K562 (cell line): ENCODE measurements around the gene PDRG1. TPM values are rescaled to one million over a fixed set of nuclear protein-coding genes. Genes with fewer than 3 reads are reported as not detected.

ENCODE experiments used
- CBX8 ChIP-seq: fragments of 200-600 bp; sonication (generic); IDR thresholded peaks from 2 replicates; pipeline ENCODE4 v1.6.1; 2012; ENCODE audit warnings: borderline replicate concordance, mixed run types, low read depth, mild to moderate bottlenecking, moderate library complexity, mixed read lengths, low read length, control low read depth, inconsistent platforms; ENCODE audit not compliant: poor library complexity, severe bottlenecking; ENCODE audit errors: extremely low read depth
- E2F5 ChIP-seq: sonication (generic); formaldehyde crosslinking; IDR thresholded peaks from 2 replicates; pipeline ENCODE4 v1.8.0; 2022; ENCODE audit warnings: mild to moderate bottlenecking, missing genetic modification reagents
- ETV5 ChIP-seq: sonication (generic); formaldehyde crosslinking; IDR thresholded peaks from 2 replicates; pipeline ENCODE4 v1.4.0; 2020; ENCODE audit warnings: low read depth, mild to moderate bottlenecking, missing genetic modification reagents
- FOXJ2 ChIP-seq: fragments of 200-800 bp; sonication (Bioruptor generic); IDR thresholded peaks from 2 replicates; pipeline ENCODE4 v1.6.1; 2016; ENCODE audit warnings: missing genetic modification characterization, missing compliant biosample characterization
- FOXK1 ChIP-seq: sonication (generic); formaldehyde crosslinking; IDR thresholded peaks from 2 replicates; pipeline ENCODE4 v1.8.0; 2022; ENCODE audit warnings: missing genetic modification reagents, mild to moderate bottlenecking, borderline replicate concordance
- HDAC8 ChIP-seq: fragments of 450-650 bp; IDR thresholded peaks from 2 replicates; pipeline ENCODE4 v1.6.1; 2016; ENCODE audit warnings: mild to moderate bottlenecking, missing genetic modification characterization, moderate library complexity, missing compliant biosample characterization
- MCM5 ChIP-seq: fragments of 450-650 bp; IDR thresholded peaks from 2 replicates; pipeline ENCODE4 v1.6.1; 2016; ENCODE audit warnings: low read depth
- MYNN ChIP-seq, 2 experiments: sonication (generic); formaldehyde crosslinking in 1 of 2; IDR thresholded peaks; 2 replicates each; pipeline versions ENCODE4 v1.5.0 to v1.6.1; 2016 to 2020; ENCODE audit warnings: antibody characterized with exemption in 1 of 2, missing genetic modification reagents in 1 of 2
- PHF21A ChIP-seq: fragments of 450-650 bp; IDR thresholded peaks from 2 replicates; pipeline ENCODE4 v1.6.1; 2017; ENCODE audit warnings: low read depth, borderline replicate concordance
- SIN3A ChIP-seq, 2 experiments: fragments of 150-350 bp in 1 of 2; IDR thresholded peaks; 2 replicates each; pipeline ENCODE4 v1.6.1; 2011 to 2016; ENCODE audit warnings: borderline replicate concordance in 2 of 2, low read depth in 2 of 2, low read length in 2 of 2, mild to moderate bottlenecking in 2 of 2, moderate library complexity in 2 of 2; ENCODE audit not compliant: control insufficient read depth in 1 of 2
- TARDBP ChIP-seq: fragments of 450-650 bp; IDR thresholded peaks from 2 replicates; pipeline ENCODE4 v1.6.1; 2016
- ZNF12 ChIP-seq: sonication (generic); formaldehyde crosslinking; IDR thresholded peaks from 2 replicates; pipeline ENCODE4 v1.4.0; 2020; ENCODE audit warnings: mild to moderate bottlenecking, missing genetic modification reagents
- ZNF41 ChIP-seq: fragments of 250-450 bp; sonication (Bioruptor Pico); conservative IDR thresholded peaks from 2 replicates; pipeline ENCODE4 v1.4.0; 2020; ENCODE audit warnings: mild to moderate bottlenecking
- ZNF644 ChIP-seq: fragments of 200-800 bp; sonication (Bioruptor generic); IDR thresholded peaks from 2 replicates; pipeline ENCODE4 v1.6.1; 2016; ENCODE audit warnings: low read depth, missing genetic modification characterization, missing compliant biosample characterization
- polyA plus RNA-seq, 8 experiments: library from polyadenylated mRNA; depleted of rRNA in 4 of 8; stranded (reverse) in 5 of 8; unstranded in 3 of 8; fragments of >200 nt; fragmentation: Nextera tagmentation in 2 of 8; fragmentation: Illumina TruSeq in 1 of 8; extraction: Ambion mirVana in 2 of 8; extraction: Trizol in 1 of 8; gene quantifications; 2 replicates each; pipeline versions ENCODE4 v1.2.1 to v1.2.3, GENCODE V29; 2011 to 2014; ENCODE audit warnings: inconsistent platforms in 1 of 8, missing spikeins in 1 of 8
- total RNA-seq, 7 experiments: library from RNA; depleted of rRNA in 6 of 7; stranded (reverse); fragments of >200 nt in 6 of 7; fragmentation: Illumina TruSeq in 2 of 7; extraction: Trizol in 2 of 7; gene quantifications; 2 replicates each; pipeline versions ENCODE4 v1.2.1 to v1.2.3, GENCODE V29; 2011 to 2021; ENCODE audit warnings: low replicate concordance in 1 of 7
- TF ChIP-seq, protein P1 (sequence below), 2 experiments: fragments of 150-350 bp in 1 of 2; IDR thresholded peaks; 2 replicates each; pipeline ENCODE4 v1.6.1; 2012 to 2016; ENCODE audit warnings: low read depth in 2 of 2, low read length in 2 of 2, mild to moderate bottlenecking in 1 of 2, moderate library complexity in 1 of 2
- TF ChIP-seq, protein P2 (sequence below), 2 experiments: fragments of 450-650 bp; conservative IDR thresholded peaks; 2 replicates each; pipeline ENCODE4 v1.6.1; 2017; ENCODE audit warnings: mild to moderate bottlenecking in 2 of 2, moderate library complexity in 2 of 2
- TF ChIP-seq, protein P3 (sequence below): fragments of 250-450 bp; sonication (Bioruptor Pico); IDR thresholded peaks from 2 replicates; pipeline ENCODE4 v1.8.0; 2022; ENCODE audit warnings: moderate library complexity, mild to moderate bottlenecking, inconsistent platforms
- TF ChIP-seq, protein P4 (sequence below): sonication (generic); formaldehyde crosslinking; IDR thresholded peaks from 2 replicates; pipeline ENCODE4 v1.8.0; 2022; ENCODE audit warnings: mild to moderate bottlenecking, low read depth, missing genetic modification reagents

Gene PDRG1
- total and polyA plus RNA-seq, 9 of the 15 experiments (the other 6 are each of a cell fraction or from before 2014, with no cell fraction given), result 12.6 to 58.6 (median 26.1) TPM

- TF ChIP-seq, protein P1, sequence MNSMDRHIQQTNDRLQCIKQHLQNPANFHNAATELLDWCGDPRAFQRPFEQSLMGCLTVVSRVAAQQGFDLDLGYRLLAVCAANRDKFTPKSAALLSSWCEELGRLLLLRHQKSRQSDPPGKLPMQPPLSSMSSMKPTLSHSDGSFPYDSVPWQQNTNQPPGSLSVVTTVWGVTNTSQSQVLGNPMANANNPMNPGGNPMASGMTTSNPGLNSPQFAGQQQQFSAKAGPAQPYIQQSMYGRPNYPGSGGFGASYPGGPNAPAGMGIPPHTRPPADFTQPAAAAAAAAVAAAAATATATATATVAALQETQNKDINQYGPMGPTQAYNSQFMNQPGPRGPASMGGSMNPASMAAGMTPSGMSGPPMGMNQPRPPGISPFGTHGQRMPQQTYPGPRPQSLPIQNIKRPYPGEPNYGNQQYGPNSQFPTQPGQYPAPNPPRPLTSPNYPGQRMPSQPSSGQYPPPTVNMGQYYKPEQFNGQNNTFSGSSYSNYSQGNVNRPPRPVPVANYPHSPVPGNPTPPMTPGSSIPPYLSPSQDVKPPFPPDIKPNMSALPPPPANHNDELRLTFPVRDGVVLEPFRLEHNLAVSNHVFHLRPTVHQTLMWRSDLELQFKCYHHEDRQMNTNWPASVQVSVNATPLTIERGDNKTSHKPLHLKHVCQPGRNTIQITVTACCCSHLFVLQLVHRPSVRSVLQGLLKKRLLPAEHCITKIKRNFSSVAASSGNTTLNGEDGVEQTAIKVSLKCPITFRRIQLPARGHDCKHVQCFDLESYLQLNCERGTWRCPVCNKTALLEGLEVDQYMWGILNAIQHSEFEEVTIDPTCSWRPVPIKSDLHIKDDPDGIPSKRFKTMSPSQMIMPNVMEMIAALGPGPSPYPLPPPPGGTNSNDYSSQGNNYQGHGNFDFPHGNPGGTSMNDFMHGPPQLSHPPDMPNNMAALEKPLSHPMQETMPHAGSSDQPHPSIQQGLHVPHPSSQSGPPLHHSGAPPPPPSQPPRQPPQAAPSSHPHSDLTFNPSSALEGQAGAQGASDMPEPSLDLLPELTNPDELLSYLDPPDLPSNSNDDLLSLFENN (IDR thresholded peaks at IDR 0.05; ENCODE audit: low read depth in 2 of 2, low read length in 2 of 2), result 0 out of 4 replicates have a peak, but pooled peaks of 1 of the 2 experiments have one; percentile 20
- peak; percentile 20; the same call in 1 of the 2 replicates for TF ChIP-seq FOXJ2 (tag)
- TF ChIP-seq SIN3A (IDR thresholded peaks at IDR 0.05; ENCODE audit: borderline replicate concordance in 2 of 2, control insufficient read depth in 1 of 2, low read depth in 2 of 2, low read length in 2 of 2), result peak; percentile 100
- 0 out of 2 replicates have a peak, but pooled peaks have one; percentile 41 for TF ChIP-seq MYNN (IDR thresholded peaks at IDR 0.05)
- TF ChIP-seq MYNN (CRISPR knock-in tag; IDR thresholded peaks at IDR 0.05), result peak; percentile 98
- TF ChIP-seq ZNF644 (tag), result peak; percentile 99
- TF ChIP-seq ETV5 (CRISPR knock-in tag), result peak; percentile 100
- peak; percentile 86; the same call in 1 of the 2 replicates for TF ChIP-seq HDAC8 (tag)
- no peak for TF ChIP-seq MCM5
- no peak for TF ChIP-seq CBX8
- TF ChIP-seq, protein P2, sequence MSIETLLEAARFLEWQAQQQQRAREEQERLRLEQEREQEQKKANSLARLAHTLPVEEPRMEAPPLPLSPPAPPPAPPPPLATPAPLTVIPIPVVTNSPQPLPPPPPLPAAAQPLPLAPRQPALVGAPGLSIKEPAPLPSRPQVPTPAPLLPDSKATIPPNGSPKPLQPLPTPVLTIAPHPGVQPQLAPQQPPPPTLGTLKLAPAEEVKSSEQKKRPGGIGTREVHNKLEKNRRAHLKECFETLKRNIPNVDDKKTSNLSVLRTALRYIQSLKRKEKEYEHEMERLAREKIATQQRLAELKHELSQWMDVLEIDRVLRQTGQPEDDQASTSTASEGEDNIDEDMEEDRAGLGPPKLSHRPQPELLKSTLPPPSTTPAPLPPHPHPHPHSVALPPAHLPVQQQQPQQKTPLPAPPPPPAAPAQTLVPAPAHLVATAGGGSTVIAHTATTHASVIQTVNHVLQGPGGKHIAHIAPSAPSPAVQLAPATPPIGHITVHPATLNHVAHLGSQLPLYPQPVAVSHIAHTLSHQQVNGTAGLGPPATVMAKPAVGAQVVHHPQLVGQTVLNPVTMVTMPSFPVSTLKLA (conservative IDR thresholded peaks at IDR 0.05), result peak; percentile 73 to 92
- TF ChIP-seq, protein P3, sequence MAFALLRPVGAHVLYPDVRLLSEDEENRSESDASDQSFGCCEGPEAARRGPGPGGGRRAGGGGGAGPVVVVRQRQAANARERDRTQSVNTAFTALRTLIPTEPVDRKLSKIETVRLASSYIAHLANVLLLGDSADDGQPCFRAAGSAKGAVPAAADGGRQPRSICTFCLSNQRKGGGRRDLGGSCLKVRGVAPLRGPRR (CRISPR knock-in tag), result 0 out of 2 replicates have a peak, but pooled peaks have one; percentile 25
- TF ChIP-seq E2F5, result peak; percentile 100
- TF ChIP-seq FOXK1 (CRISPR knock-in tag), result peak; percentile 100
- peak; percentile 93 for TF ChIP-seq TARDBP
- TF ChIP-seq, protein P4, sequence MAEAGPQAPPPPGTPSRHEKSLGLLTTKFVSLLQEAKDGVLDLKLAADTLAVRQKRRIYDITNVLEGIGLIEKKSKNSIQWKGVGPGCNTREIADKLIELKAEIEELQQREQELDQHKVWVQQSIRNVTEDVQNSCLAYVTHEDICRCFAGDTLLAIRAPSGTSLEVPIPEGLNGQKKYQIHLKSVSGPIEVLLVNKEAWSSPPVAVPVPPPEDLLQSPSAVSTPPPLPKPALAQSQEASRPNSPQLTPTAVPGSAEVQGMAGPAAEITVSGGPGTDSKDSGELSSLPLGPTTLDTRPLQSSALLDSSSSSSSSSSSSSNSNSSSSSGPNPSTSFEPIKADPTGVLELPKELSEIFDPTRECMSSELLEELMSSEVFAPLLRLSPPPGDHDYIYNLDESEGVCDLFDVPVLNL, result peak; percentile 97
- peak; percentile 68; the same call in 1 of the 2 replicates for TF ChIP-seq ZNF41 (CRISPR knock-in tag)
- peak; percentile 97 for TF ChIP-seq ZNF12
- TF ChIP-seq PHF21A, result no peak
Observed at GRCh38 chr20:31968291-31969126, 16.7 kb upstream of the PDRG1 start (continued).
